HPDE6-E6E7 (cell line): Measurements from ENCODE around the gene FPR3.

Experiments
- DNase-seq: peaks from one replicate; pipeline ENCODE4 v3.0.0; 2011; ENCODE audit warnings: missing footprints; ENCODE audit errors: extremely low spot score

Gene FPR3

GRCh38 chr19:51807111-51807701, 12.2 kb downstream of the FPR3 start:
- DNase-seq, result no peak

- no peak for DNase-seq
Measured at GRCh38 chr19:51807925-51808324, 13.0 kb downstream of the FPR3 start.

- no peak for DNase-seq
Measured at GRCh38 chr19:51808333-51808986, 13.5 kb downstream of the FPR3 start.

- DNase-seq, result no peak
Measured at GRCh38 chr19:51809787-51810186, 14.8 kb downstream of the FPR3 start.

- DNase-seq, result no peak
Measured at GRCh38 chr19:51810223-51810622, 15.3 kb downstream of the FPR3 start.

- no peak for DNase-seq
Measured at GRCh38 chr19:51811344-51811743, 16.4 kb downstream of the FPR3 start.

- no peak for DNase-seq
Measured at GRCh38 chr19:51815043-51815442, 20.1 kb downstream of the FPR3 start.

- DNase-seq, result no peak
Measured at GRCh38 chr19:51816711-51817110, 21.8 kb downstream of the FPR3 start.

GRCh38 chr19:51820011-51820410, 25.1 kb downstream of the FPR3 start:
- DNase-seq, result no peak

- DNase-seq, result no peak
Measured at GRCh38 chr19:51820831-51821446, 26.0 kb downstream of the FPR3 start.

GRCh38 chr19:51821456-51821855, 26.5 kb downstream of the FPR3 start:
- no peak for DNase-seq

GRCh38 chr19:51821921-51822320, 27.0 kb downstream of the FPR3 start:
- no peak for DNase-seq

- no peak for DNase-seq
Measured at GRCh38 chr19:51822325-51822724, 27.4 kb downstream of the FPR3 start.

- no peak for DNase-seq
Measured at GRCh38 chr19:51822946-51823345, 28.0 kb downstream of the FPR3 start.

- DNase-seq, result no peak
Measured at GRCh38 chr19:51824281-51825005, 29.5 kb downstream of the FPR3 start.

- no peak for DNase-seq
Measured at GRCh38 chr19:51830274-51830673, 35.3 kb downstream of the FPR3 start.

GRCh38 chr19:51837145-51837544, 42.2 kb downstream of the FPR3 start:
- no peak for DNase-seq

- no peak for DNase-seq
Measured at GRCh38 chr19:51861870-51862622, 67.1 kb downstream of the FPR3 start.

- no peak for DNase-seq
Measured at GRCh38 chr19:51873097-51873496, 78.1 kb downstream of the FPR3 start.
